Liver (tissue), 9 donors: ENCODE data around the gene ATP7B. TPM values are rescaled to one million over a fixed set of nuclear protein-coding genes. Genes with fewer than 3 reads are reported as not detected.

Source experiments
- DNase-seq: peaks from one replicate; pipeline ENCODE4 v3.0.0-alpha.2; 2017; ENCODE audit warnings: low spot score
- H3K27ac ChIP-seq, 2 donors: one replicate each; pipeline ENCODE4 v1.7.0; 2013; ENCODE audit warnings: inconsistent platforms in 2 of 2, low read length in 2 of 2, control low read depth in 1 of 2, low read depth in 1 of 2, mild to moderate bottlenecking in 1 of 2
- H3K27me3 ChIP-seq, 4 donors: one replicate each; pipeline versions ENCODE4 v1.6.1 to v1.7.0; 2013; ENCODE audit warnings: low read length in 3 of 4, inconsistent platforms in 1 of 4, mild to moderate bottlenecking in 1 of 4, moderate library complexity in 1 of 4; ENCODE audit not compliant: control insufficient read depth in 4 of 4, insufficient read depth in 4 of 4
- H3K36me3 ChIP-seq, 4 donors: one replicate each; pipeline versions ENCODE4 v1.6.1 to v1.7.0; 2013; ENCODE audit warnings: low read length in 3 of 4, mild to moderate bottlenecking in 3 of 4, low read depth in 1 of 4, moderate library complexity in 1 of 4; ENCODE audit not compliant: control insufficient read depth in 4 of 4, insufficient read depth in 3 of 4
- H3K4me1 ChIP-seq, 4 donors: one replicate each; pipeline versions ENCODE4 v1.6.1 to v1.7.0; 2013; ENCODE audit warnings: low read length in 3 of 4, mild to moderate bottlenecking in 3 of 4, moderate library complexity in 1 of 4; ENCODE audit not compliant: control insufficient read depth in 4 of 4, insufficient read depth in 4 of 4
- H3K4me3 ChIP-seq, 3 donors: one replicate each; pipeline versions ENCODE4 v1.6.1 to v1.7.0; 2013; ENCODE audit warnings: low read length in 3 of 3, control low read depth in 1 of 3, low read depth in 1 of 3, mild to moderate bottlenecking in 1 of 3
- H3K9ac ChIP-seq, 2 donors: one replicate each; pipeline ENCODE4 v1.7.0; 2013; ENCODE audit warnings: low read length in 2 of 2, mild to moderate bottlenecking in 2 of 2, moderate library complexity in 2 of 2, control low read depth in 1 of 2, low read depth in 1 of 2
- H3K9me3 ChIP-seq, 4 donors: one replicate each; pipeline versions ENCODE4 v1.6.1 to v1.7.0; 2013; ENCODE audit warnings: low read length in 3 of 4; ENCODE audit not compliant: control insufficient read depth in 4 of 4
- ATF3 ChIP-seq: IDR thresholded peaks from 2 replicates; pipeline ENCODE4 v1.6.1; 2016; ENCODE audit warnings: antibody characterized with exemption
- EGR1 ChIP-seq, 2 donors: IDR thresholded peaks; 2 replicates each; pipeline ENCODE4 v1.6.1; 2016 to 2018; ENCODE audit warnings: antibody characterized with exemption in 2 of 2, low read depth in 2 of 2
- FOXA1 ChIP-seq: IDR thresholded peaks from 2 replicates; pipeline ENCODE4 v1.6.1; 2016; ENCODE audit warnings: antibody characterized with exemption
- FOXA2 ChIP-seq: IDR thresholded peaks from 2 replicates; pipeline ENCODE4 v1.6.1; 2016; ENCODE audit warnings: antibody characterized with exemption
- GABPA ChIP-seq, 2 donors: IDR thresholded peaks in 1 of 2; conservative IDR thresholded peaks in 1 of 2; 2 replicates each; pipeline ENCODE4 v1.6.1; 2016; ENCODE audit warnings: antibody characterized with exemption in 2 of 2, mild to moderate bottlenecking in 1 of 2, moderate library complexity in 1 of 2
- HNF4A ChIP-seq, 2 donors: conservative IDR thresholded peaks; 2 replicates each; pipeline ENCODE4 v1.6.1; 2016; ENCODE audit warnings: antibody characterized with exemption in 2 of 2, mild to moderate bottlenecking in 2 of 2
- HNF4G ChIP-seq: IDR thresholded peaks from 2 replicates; pipeline ENCODE4 v1.6.1; 2016; ENCODE audit warnings: antibody characterized with exemption
- JUND ChIP-seq, 2 donors: IDR thresholded peaks; 2 replicates each; pipeline ENCODE4 v1.6.1; 2016; ENCODE audit warnings: antibody characterized with exemption in 2 of 2
- MAX ChIP-seq: IDR thresholded peaks from 2 replicates; pipeline ENCODE4 v1.6.1; 2016; ENCODE audit warnings: antibody characterized with exemption
- RAD21 ChIP-seq, 2 donors: IDR thresholded peaks; 2 replicates each; pipeline ENCODE4 v1.6.1; 2016; ENCODE audit warnings: antibody characterized with exemption in 2 of 2, mild to moderate bottlenecking in 2 of 2
- REST ChIP-seq: IDR thresholded peaks from 2 replicates; pipeline ENCODE4 v1.6.1; 2016; ENCODE audit warnings: antibody characterized with exemption, mild to moderate bottlenecking
- RXRA ChIP-seq, 2 donors: IDR thresholded peaks; 2 replicates each; pipeline ENCODE4 v1.6.1; 2017 to 2018; ENCODE audit warnings: antibody characterized with exemption in 2 of 2, mild to moderate bottlenecking in 1 of 2
- SP1 ChIP-seq: IDR thresholded peaks from 2 replicates; pipeline ENCODE4 v1.6.1; 2018; ENCODE audit warnings: antibody characterized with exemption, mild to moderate bottlenecking
- ZBTB33 ChIP-seq: IDR thresholded peaks from 2 replicates; pipeline ENCODE4 v1.6.1; 2016; ENCODE audit warnings: antibody characterized with exemption
- WGBS: extraction: QIAGEN DNeasy Blood & Tissue Kit; methylation state at CpG from one replicate; pipeline ENCODE4 v1.1.7; 2013; 5-methylcytosine and 5-hydroxymethylcytosine counted together
- polyA plus RNA-seq, 2 donors: library from polyadenylated mRNA; stranded (reverse) in 1 of 2; unstranded in 1 of 2; fragments of 200-250 nt in 1 of 2; fragments of >200 nt in 1 of 2; fragmentation: Nextera tagmentation in 1 of 2; extraction: Ambion mirVana in 1 of 2; gene quantifications; one replicate each; pipeline versions ENCODE4 v1.2.1 to v1.2.3, GENCODE V29; 2013 to 2015
- total RNA-seq, 2 donors: library from RNA; depleted of rRNA; stranded (reverse); fragments of >200 nt; gene quantifications; one replicate each; pipeline ENCODE4 v1.2.3, GENCODE V29; 2014
- TF ChIP-seq, protein P1 (sequence below): fragments of 150-350 bp; IDR thresholded peaks from 2 replicates; pipeline ENCODE4 v1.5.1; 2017; ENCODE audit warnings: improper control_type of control experiment, low read depth, low read length; ENCODE audit not compliant: missing input control
- donor health status: healthy.
- donor health status: healthy.
- donor health status: healthy.
- donor health status: healthy.
- donor health status: healthy.

ATP7B gene
- total and polyA plus RNA-seq, 4 donors, result 8.0 to 37.7 (median 22.1) TPM

DNA sequence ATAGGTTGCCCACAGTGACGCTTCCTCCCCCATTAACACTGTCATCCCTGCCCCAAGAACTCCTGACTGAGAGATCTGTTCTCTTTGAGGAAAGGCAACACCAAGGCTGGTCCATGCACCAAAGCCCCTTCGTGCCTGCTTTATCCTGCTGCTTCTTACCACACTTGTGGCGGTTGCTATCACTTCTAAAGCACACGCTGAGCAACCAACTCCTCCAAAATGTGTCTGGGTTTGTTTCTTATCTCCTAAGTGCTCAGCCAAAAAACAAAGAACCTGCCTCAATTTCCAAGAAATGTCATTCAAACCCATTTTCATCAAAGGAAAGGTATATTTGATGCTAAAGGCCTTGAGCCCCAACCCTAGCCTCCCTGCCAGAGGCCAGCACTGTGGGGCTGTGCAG is 14.6 kb downstream of the ATP7B start (continued):
- TF ChIP-seq HNF4A (conservative IDR thresholded peaks at IDR 0.05), result no peak

GRCh38 chr13:51995677-51996551 is 15.3 kb downstream of the ATP7B start:
- no peaks in the 10 kb centered on the region for H3K27me3 ChIP-seq
- DNase-seq, result no peak
- H3K36me3 ChIP-seq, result no peaks in the 10 kb centered on the region
- no peak overlapping the region for H3K9ac ChIP-seq
- H3K9me3 ChIP-seq, result no peaks in the 10 kb centered on the region
- H3K4me3 ChIP-seq, result no peak overlapping the region
- TF ChIP-seq GABPA (IDR thresholded peaks at IDR 0.05 in 1 of 2, conservative IDR thresholded peaks at IDR 0.05 in 1 of 2) (no peak), FOXA2 (peak; percentile 58), SP1 (peak; percentile 68), HNF4G (no peak), HNF4A (conservative IDR thresholded peaks at IDR 0.05) (peak; percentile 59 to 83), JUND (IDR thresholded peaks at IDR 0.05) (peak; percentile 53 to 90), ATF3 (no peak), RAD21 (IDR thresholded peaks at IDR 0.05) (peak; percentile 31 to 51), EGR1 (IDR thresholded peaks at IDR 0.05; ENCODE audit: low read depth in 2 of 2) (no peak), REST (peak; percentile 82), MAX (peak; percentile 73), RXRA (IDR thresholded peaks at IDR 0.05) (peak; percentile 57 to 85), FOXA1 (peak; percentile 27), ZBTB33 (peak; percentile 97)
- TF ChIP-seq, protein P1, sequence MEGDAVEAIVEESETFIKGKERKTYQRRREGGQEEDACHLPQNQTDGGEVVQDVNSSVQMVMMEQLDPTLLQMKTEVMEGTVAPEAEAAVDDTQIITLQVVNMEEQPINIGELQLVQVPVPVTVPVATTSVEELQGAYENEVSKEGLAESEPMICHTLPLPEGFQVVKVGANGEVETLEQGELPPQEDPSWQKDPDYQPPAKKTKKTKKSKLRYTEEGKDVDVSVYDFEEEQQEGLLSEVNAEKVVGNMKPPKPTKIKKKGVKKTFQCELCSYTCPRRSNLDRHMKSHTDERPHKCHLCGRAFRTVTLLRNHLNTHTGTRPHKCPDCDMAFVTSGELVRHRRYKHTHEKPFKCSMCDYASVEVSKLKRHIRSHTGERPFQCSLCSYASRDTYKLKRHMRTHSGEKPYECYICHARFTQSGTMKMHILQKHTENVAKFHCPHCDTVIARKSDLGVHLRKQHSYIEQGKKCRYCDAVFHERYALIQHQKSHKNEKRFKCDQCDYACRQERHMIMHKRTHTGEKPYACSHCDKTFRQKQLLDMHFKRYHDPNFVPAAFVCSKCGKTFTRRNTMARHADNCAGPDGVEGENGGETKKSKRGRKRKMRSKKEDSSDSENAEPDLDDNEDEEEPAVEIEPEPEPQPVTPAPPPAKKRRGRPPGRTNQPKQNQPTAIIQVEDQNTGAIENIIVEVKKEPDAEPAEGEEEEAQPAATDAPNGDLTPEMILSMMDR, result no peak
- peak overlapping the region; percentile 43 to 60 for H3K27ac ChIP-seq
- peaks cover 10 to 60% (median 54%) of the 10 kb centered on the region in 4 donors for H3K4me1 ChIP-seq
- 45% methylated on average over 9 of the region's 9 CpGs for WGBS
